ENCODE data around the gene CIITA. TPM values are rescaled to one million over a fixed set of nuclear protein-coding genes. Genes with fewer than 3 reads are reported as not detected.

The CIITA gene
- total RNA-seq = 0.21 and 0.24 TPM in 2 replicates

GRCh38 chr16:10876799-10877341 is at the start of gene CIITA:
Gene CIITA (plus strand): TSS chr16:10877202. CDS start chr16:10877331, 129 bp downstream.

GRCh38 chr16:10942352-10943063 is 65.5 kb downstream of the CIITA start, which contains the start of gene DEXI:
Gene DEXI (minus strand): TSS chr16:10942468. CDS start chr16:10942005, 463 bp downstream.

GRCh38 chr16:10944249-10945064 is 67.5 kb downstream of the CIITA start, which contains the start of gene CLEC16A:
Gene CLEC16A (plus strand): TSS chr16:10944564. CDS start chr16:10944718, 154 bp downstream.

Other genes with a start within 250 kb of the CIITA start
- 0.21 and 0.48 TPM in 2 replicates for gene TEKT5, start 182.3 kb upstream of the CIITA start, total RNA-seq
- 12.6 and 27.0 TPM in 2 replicates for gene NUBP1, start 133.4 kb upstream of the CIITA start, total RNA-seq
- gene TVP23A, start 58.4 kb upstream of the CIITA start, total RNA-seq = not detected in 2 replicates
- gene DEXI, start 65.3 kb downstream of the CIITA start, total RNA-seq = 54.1 and 60.2 TPM in 2 replicates
- gene CLEC16A, start 67.4 kb downstream of the CIITA start, total RNA-seq = 16.9 and 17.9 TPM in 2 replicates

Data from tracheal epithelial cell (primary cell).